ENCODE measurements around the gene HOXC10.

The HOXC10 gene

GRCh38 chr12:54003625-54004024 lies 18.7 kb downstream of the HOXC10 start:
- no peak for TF ChIP-seq CTCF (IDR thresholded peaks at IDR 0.05; ENCODE audit: low read depth, low read length, missing control alignments)
- DNase-seq (ENCODE audit: low read depth) = no peak
- H3K4me3 ChIP-seq (ENCODE audit: low read depth, low read length) = no peak overlapping the region
- in situ Hi-C loops (cut with HindIII; ENCODE audit: low sequenced_read_pairs) = no loop called here

- no peak for TF ChIP-seq CTCF (IDR thresholded peaks at IDR 0.05; ENCODE audit: low read depth, low read length, missing control alignments)
- in situ Hi-C loops (cut with HindIII; ENCODE audit: low sequenced_read_pairs) = no loop called here
- no peak overlapping the region for H3K4me3 ChIP-seq (ENCODE audit: low read depth, low read length)
- DNase-seq (ENCODE audit: low read depth) = no peak
These were observed 19.3 kb downstream of the HOXC10 start for GRCh38 chr12:54004063-54004840.

GRCh38 chr12:54004841-54005530 lies 20.0 kb downstream of the HOXC10 start:
- H3K4me3 ChIP-seq (ENCODE audit: low read depth, low read length) = no peak overlapping the region
- no peak for DNase-seq (ENCODE audit: low read depth)
- no peak for TF ChIP-seq CTCF (IDR thresholded peaks at IDR 0.05; ENCODE audit: low read depth, low read length, missing control alignments)
- in situ Hi-C loops (cut with HindIII; ENCODE audit: low sequenced_read_pairs) = no loop called here

GRCh38 chr12:54005531-54005852 lies 20.5 kb downstream of the HOXC10 start:
- no peak for TF ChIP-seq CTCF (IDR thresholded peaks at IDR 0.05; ENCODE audit: low read depth, low read length, missing control alignments)
- no peak for DNase-seq (ENCODE audit: low read depth)
- in situ Hi-C loops (cut with HindIII; ENCODE audit: low sequenced_read_pairs) = no loop called here
- H3K4me3 ChIP-seq (ENCODE audit: low read depth, low read length) = no peak overlapping the region

GRCh38 chr12:54005853-54006558 lies 21.1 kb downstream of the HOXC10 start:
- H3K4me3 ChIP-seq (ENCODE audit: low read depth, low read length) = no peak overlapping the region
- in situ Hi-C loops (cut with HindIII; ENCODE audit: low sequenced_read_pairs) = no loop called here
- DNase-seq (ENCODE audit: low read depth) = peak; percentile 40
- peak; percentile 81 for TF ChIP-seq CTCF (IDR thresholded peaks at IDR 0.05; ENCODE audit: low read depth, low read length, missing control alignments)

- no peak for DNase-seq (ENCODE audit: low read depth)
- H3K4me3 ChIP-seq (ENCODE audit: low read depth, low read length) = no peak overlapping the region
- in situ Hi-C loops (cut with HindIII; ENCODE audit: low sequenced_read_pairs) = no loop called here
- no peak for TF ChIP-seq CTCF (IDR thresholded peaks at IDR 0.05; ENCODE audit: low read depth, low read length, missing control alignments)
These were observed 21.7 kb downstream of the HOXC10 start for GRCh38 chr12:54006559-54007220.

Measured in astrocyte of the cerebellum (primary cell).